ENCODE results near the gene ETFA. TPM values are rescaled to one million over a fixed set of nuclear protein-coding genes. Genes with fewer than 3 reads are reported as not detected.

The ETFA gene
- total and polyA plus RNA-seq, 2 of the 8 experiments (the other 6 are each of a cell fraction or from before 2014, with no cell fraction given) = 60.9 to 90.0 TPM

DNA sequence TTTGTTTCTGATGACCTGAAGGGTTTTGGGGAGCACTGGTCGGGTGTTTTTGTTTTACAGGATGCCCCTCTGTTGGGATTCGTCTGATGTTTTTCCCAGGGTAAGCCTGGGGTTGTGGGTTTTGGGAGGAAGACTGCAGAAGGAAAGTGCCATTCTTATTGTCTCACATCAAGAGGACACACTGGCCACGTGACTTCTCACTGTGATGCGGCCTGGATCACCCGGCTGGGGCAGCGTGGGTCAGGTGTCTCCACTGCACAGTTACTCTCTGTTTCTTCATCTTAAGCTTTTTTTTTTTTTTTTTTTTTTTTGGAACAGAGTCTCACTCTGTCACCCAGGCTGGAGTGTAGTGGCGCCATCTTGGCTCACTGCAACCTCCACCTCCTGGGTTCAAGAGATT, 130.9 kb downstream of the ETFA start:
- CTCF ChIA-PET (ENCODE audit: partially characterized antibody) = interaction anchor here (1.3 kb wide), 1 partner anchor 31 kb away, joined by 4 read pairs; no protein-coding TSS in a partner anchor
- Histone ChIP-seq H2BK20ac (ENCODE audit: low read length) (no peak overlapping the region), H3K23me2 (ENCODE audit: low read depth, low read length) (no peaks in the 10 kb centered on the region)

More for the DNA sequence above, 130.9 kb downstream of the ETFA start:
- TF ChIP-seq, protein P1, sequence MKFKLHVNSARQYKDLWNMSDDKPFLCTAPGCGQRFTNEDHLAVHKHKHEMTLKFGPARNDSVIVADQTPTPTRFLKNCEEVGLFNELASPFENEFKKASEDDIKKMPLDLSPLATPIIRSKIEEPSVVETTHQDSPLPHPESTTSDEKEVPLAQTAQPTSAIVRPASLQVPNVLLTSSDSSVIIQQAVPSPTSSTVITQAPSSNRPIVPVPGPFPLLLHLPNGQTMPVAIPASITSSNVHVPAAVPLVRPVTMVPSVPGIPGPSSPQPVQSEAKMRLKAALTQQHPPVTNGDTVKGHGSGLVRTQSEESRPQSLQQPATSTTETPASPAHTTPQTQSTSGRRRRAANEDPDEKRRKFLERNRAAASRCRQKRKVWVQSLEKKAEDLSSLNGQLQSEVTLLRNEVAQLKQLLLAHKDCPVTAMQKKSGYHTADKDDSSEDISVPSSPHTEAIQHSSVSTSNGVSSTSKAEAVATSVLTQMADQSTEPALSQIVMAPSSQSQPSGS (IDR thresholded peaks at IDR 0.05; ENCODE audit: low read length) = no peak
- TF ChIP-seq YY1 (IDR thresholded peaks at IDR 0.05; ENCODE audit: low read depth, low read length) = no peak
- no peak for TF ChIP-seq BACH1 (IDR thresholded peaks at IDR 0.05; ENCODE audit: low read length)
- TF ChIP-seq, protein P2, sequence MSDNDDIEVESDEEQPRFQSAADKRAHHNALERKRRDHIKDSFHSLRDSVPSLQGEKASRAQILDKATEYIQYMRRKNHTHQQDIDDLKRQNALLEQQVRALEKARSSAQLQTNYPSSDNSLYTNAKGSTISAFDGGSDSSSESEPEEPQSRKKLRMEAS (IDR thresholded peaks at IDR 0.05) = no peak
- no peak for TF ChIP-seq BCL11A (IDR thresholded peaks at IDR 0.05; ENCODE audit: low read depth in 2 of 2, low read length in 2 of 2)
- TF ChIP-seq SP4 (IDR thresholded peaks at IDR 0.05; ENCODE audit: low read length) = no peak
- TF ChIP-seq TAF1 (IDR thresholded peaks at IDR 0.05; ENCODE audit: low read depth, low read length) = no peak
- TF ChIP-seq, protein P3, sequence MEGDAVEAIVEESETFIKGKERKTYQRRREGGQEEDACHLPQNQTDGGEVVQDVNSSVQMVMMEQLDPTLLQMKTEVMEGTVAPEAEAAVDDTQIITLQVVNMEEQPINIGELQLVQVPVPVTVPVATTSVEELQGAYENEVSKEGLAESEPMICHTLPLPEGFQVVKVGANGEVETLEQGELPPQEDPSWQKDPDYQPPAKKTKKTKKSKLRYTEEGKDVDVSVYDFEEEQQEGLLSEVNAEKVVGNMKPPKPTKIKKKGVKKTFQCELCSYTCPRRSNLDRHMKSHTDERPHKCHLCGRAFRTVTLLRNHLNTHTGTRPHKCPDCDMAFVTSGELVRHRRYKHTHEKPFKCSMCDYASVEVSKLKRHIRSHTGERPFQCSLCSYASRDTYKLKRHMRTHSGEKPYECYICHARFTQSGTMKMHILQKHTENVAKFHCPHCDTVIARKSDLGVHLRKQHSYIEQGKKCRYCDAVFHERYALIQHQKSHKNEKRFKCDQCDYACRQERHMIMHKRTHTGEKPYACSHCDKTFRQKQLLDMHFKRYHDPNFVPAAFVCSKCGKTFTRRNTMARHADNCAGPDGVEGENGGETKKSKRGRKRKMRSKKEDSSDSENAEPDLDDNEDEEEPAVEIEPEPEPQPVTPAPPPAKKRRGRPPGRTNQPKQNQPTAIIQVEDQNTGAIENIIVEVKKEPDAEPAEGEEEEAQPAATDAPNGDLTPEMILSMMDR (IDR thresholded peaks at IDR 0.05; ENCODE audit: control extremely low read depth in 1 of 3, insufficient read depth in 1 of 3, low read depth in 1 of 3, low read length in 3 of 3) = no peak
- H3K79me2 ChIP-seq (ENCODE audit: control insufficient read depth in 1 of 2, insufficient read depth in 2 of 2, low read length in 2 of 2) = no peaks in the 10 kb centered on the region
- H3K27me3 ChIP-seq (replicated peaks in 1 of 4; ENCODE audit: control insufficient read depth in 3 of 4, extremely low read depth in 1 of 4, insufficient read depth in 3 of 4, low read length in 3 of 4) = no peaks in the 10 kb centered on the region; a peak in 1 of 7 replicates
- H3K9me3 ChIP-seq (ENCODE audit: insufficient read depth in 2 of 2, low read depth in 1 of 2, low read length in 1 of 2) = no peaks in the 10 kb centered on the region
- H3K56ac ChIP-seq (replicated peaks; ENCODE audit: insufficient read length, low read depth, low read length) = no peak overlapping the region
- no peak overlapping the region for H3K9ac ChIP-seq (replicated peaks in 1 of 4; ENCODE audit: extremely low read depth in 1 of 4, low read depth in 3 of 4, low read length in 3 of 4)
- DNase-seq (ENCODE audit: low read depth in 1 of 2, low spot score in 2 of 2) = no peak
- H4K5ac ChIP-seq (ENCODE audit: insufficient read length, low read depth, low read length) = no peak overlapping the region
- WGBS, 2 experiments (ENCODE audit: extremely low coverage in 1 of 2, insufficient coverage in 1 of 2, insufficient read length in 1 of 2, insufficient replicate concordance in 2 of 2, low coverage in 1 of 2, low lambda C conversion rate in 2 of 2, missing lambda C conversion rate in 1 of 2) = 89% methylated on average over 6 of the region's 7 CpGs; no CpG with 5 or more reads in 1 of the 2 experiments
- no peak overlapping the region for H3K18ac ChIP-seq (ENCODE audit: extremely low read depth, low read length)
- H2BK12ac ChIP-seq (ENCODE audit: low read depth, low read length) = no peak overlapping the region
- no peak overlapping the region for H2BK15ac ChIP-seq (ENCODE audit: low read length)
- POLR2A ChIA-PET (ENCODE audit: partially characterized antibody) = no interaction called here
- no peak overlapping the region for H3K4ac ChIP-seq (replicated peaks; ENCODE audit: insufficient read length, low read depth, low read length)
- no peak overlapping the region for H3K27ac ChIP-seq (ENCODE audit: low read depth, low read length)
- H4K20me1 ChIP-seq (replicated peaks in 1 of 2; ENCODE audit: control insufficient read depth in 1 of 2, insufficient read depth in 2 of 2, low read length in 2 of 2) = no peaks in the 10 kb centered on the region
- 0 out of 7 replicates have a peak, but pooled peaks cover 0 to 3% (median 0%) of the 10 kb centered on the region in 4 experiments for H3K4me1 ChIP-seq (replicated peaks in 1 of 4; ENCODE audit: control insufficient read depth in 3 of 4, insufficient read depth in 4 of 4, low read length in 3 of 4)
- H3K14ac ChIP-seq (ENCODE audit: insufficient read length) = no peak overlapping the region
- no peak overlapping the region for H3K23ac ChIP-seq (ENCODE audit: insufficient read length)
- H2AFZ ChIP-seq (ENCODE audit: low read length) = no peak overlapping the region
- no peak overlapping the region for H3K4me3 ChIP-seq (ENCODE audit: extremely low read depth in 1 of 4, insufficient read depth in 2 of 4, low read depth in 3 of 4, low read length in 4 of 4)
- no peak overlapping the region for H2BK5ac ChIP-seq (ENCODE audit: low read depth, low read length)
- H2AK5ac ChIP-seq (ENCODE audit: low read depth, low read length) = no peak overlapping the region
- H4K91ac ChIP-seq (replicated peaks; ENCODE audit: insufficient read length, low read length) = no peak overlapping the region
- H4K8ac ChIP-seq (ENCODE audit: extremely low read depth, insufficient read depth, low read length) = no peak overlapping the region
- no peaks in the 10 kb centered on the region for H3K79me1 ChIP-seq (ENCODE audit: low read depth, low read length)
- FAIRE-seq = no peak
- no peak overlapping the region for H3K4me2 ChIP-seq (ENCODE audit: insufficient read depth in 1 of 2, low read depth in 2 of 2, low read length in 2 of 2)
- no peak overlapping the region for H2BK120ac ChIP-seq (replicated peaks; ENCODE audit: low read depth, low read length)
- H3K36me3 ChIP-seq (ENCODE audit: control insufficient read depth in 2 of 4, insufficient read depth in 4 of 4, low read length in 3 of 4) = no peaks in the 10 kb centered on the region

All from H1 (cell line).